Endothelial cell of umbilical vein (primary cell): ENCODE measurements around the gene CDH9. TPM values are rescaled to one million over a fixed set of nuclear protein-coding genes. Genes with fewer than 3 reads are reported as not detected.

ENCODE experiments used
- BruUV-seq: library from RNA; stranded (reverse); fragments of 400-500 nt; replicated peaks from 2 replicates; lab custom pipeline; 2021; lab: Mats Ljungman, UMichigan
- CTCF ChIA-PET: fragments of 300-600, 350-600 bp; sonication (Branson Sonifier 250); formaldehyde crosslinking; loops from one replicate; lab custom pipeline; 2021; ENCODE audit warnings: antibody characterized with exemption, inconsistent platforms; lab: Charles Lee
- POLR2A ChIA-PET: fragments of 300-600, 350-600 bp; sonication (Branson Sonifier 250); formaldehyde crosslinking; loops from one replicate; lab custom pipeline; 2021; ENCODE audit warnings: antibody characterized with exemption, inconsistent platforms; lab: Charles Lee
- DNase-seq: peaks from one replicate; pipeline ENCODE4 v3.0.0-alpha.2; 2011; ENCODE audit warnings: low read depth, low spot score
- FAIRE-seq: peaks from 2 replicates; lab custom pipeline; 2011; peaks lifted over from hg19 to GRCh38; lab: Jason Lieb, UNC
- H2AFZ ChIP-seq: 2 replicates; pipeline ENCODE4 v1.6.0; 2012; ENCODE audit warnings: low read depth, low read length, control low read depth, inconsistent platforms
- H3K27ac ChIP-seq: 2 replicates; pipeline ENCODE4 v1.5.1; 2011; ENCODE audit warnings: low read depth, mild to moderate bottlenecking, control low read depth, low read length, moderate library complexity; ENCODE audit not compliant: insufficient read depth
- H3K27me3 ChIP-seq, 2 experiments: 2 replicates each; pipeline versions ENCODE4 v1.6.0 to v1.6.1; 2011; ENCODE audit warnings: low read length in 2 of 2, mixed read lengths in 1 of 2; ENCODE audit not compliant: control insufficient read depth in 2 of 2, insufficient read depth in 2 of 2
- H3K36me3 ChIP-seq, 2 experiments: 2 replicates in 1 of 2; 3 replicates in 1 of 2; pipeline ENCODE4 v1.5.1; 2011; ENCODE audit warnings: low read length in 2 of 2, mild to moderate bottlenecking in 1 of 2, moderate library complexity in 1 of 2; ENCODE audit not compliant: control insufficient read depth in 2 of 2, insufficient read depth in 2 of 2; ENCODE audit errors: extremely low read depth in 1 of 2
- H3K4me1 ChIP-seq: 3 replicates; pipeline ENCODE4 v1.5.1; 2011; ENCODE audit warnings: mild to moderate bottlenecking, low read length; ENCODE audit not compliant: control insufficient read depth, insufficient read depth; ENCODE audit errors: extremely low read depth
- H3K4me2 ChIP-seq: 2 replicates; pipeline ENCODE4 v1.6.1; 2011; ENCODE audit warnings: low read length, control low read depth, mixed read lengths; ENCODE audit not compliant: insufficient read depth
- H3K4me3 ChIP-seq, 3 experiments: fragments of 200-600 bp in 1 of 3; sonication (generic), shearing (Covaris generic) in 1 of 3; replicated peaks in 1 of 3; 2 replicates each; pipeline ENCODE4 v1.5.1; 2011 to 2016; ENCODE audit warnings: control low read depth in 3 of 3, low read length in 3 of 3, mild to moderate bottlenecking in 2 of 3, inconsistent platforms in 1 of 3, low read depth in 1 of 3, moderate library complexity in 1 of 3; ENCODE audit not compliant: insufficient read depth in 1 of 3
- H3K79me2 ChIP-seq: 2 replicates; pipeline ENCODE4 v1.6.0; 2012; ENCODE audit warnings: low read length, inconsistent platforms; ENCODE audit not compliant: control insufficient read depth, insufficient read depth
- H3K9ac ChIP-seq: replicated peaks from 2 replicates; pipeline ENCODE3; 2011; ENCODE audit warnings: low read length, control low read depth; ENCODE audit not compliant: insufficient read depth; ENCODE audit errors: extremely low read depth
- H3K9me1 ChIP-seq: replicated peaks from 3 replicates; pipeline ENCODE4 v1.6.0; 2011; ENCODE audit warnings: mild to moderate bottlenecking, low read length; ENCODE audit not compliant: control insufficient read depth, insufficient read depth; ENCODE audit errors: extremely low read depth
- H3K9me3 ChIP-seq: replicated peaks from 2 replicates; pipeline ENCODE4 v1.5.1; 2012; ENCODE audit warnings: low read length, inconsistent platforms; ENCODE audit not compliant: control insufficient read depth, insufficient read depth
- H4K20me1 ChIP-seq: replicated peaks from 2 replicates; pipeline ENCODE3; 2011; ENCODE audit warnings: mild to moderate bottlenecking, low read length; ENCODE audit not compliant: control insufficient read depth, insufficient read depth; ENCODE audit errors: extremely low read depth
- CTCF ChIP-seq, 2 donors: IDR thresholded peaks; 1 replicate in 1 of 2; 2 replicates in 1 of 2; pipeline ENCODE4 v1.5.1; 2011; ENCODE audit warnings: low read length in 2 of 2, mild to moderate bottlenecking in 2 of 2, moderate library complexity in 2 of 2, control low read depth in 1 of 2, inconsistent platforms in 1 of 2, low read depth in 1 of 2; ENCODE audit not compliant: insufficient read depth in 1 of 2; ENCODE audit errors: extremely low read depth in 1 of 2
- EZH2 ChIP-seq: IDR thresholded peaks from 2 replicates; pipeline ENCODE4 v1.6.1; 2012; ENCODE audit warnings: borderline replicate concordance, low read depth, mild to moderate bottlenecking, moderate library complexity, low read length, inconsistent platforms; ENCODE audit not compliant: severe bottlenecking
- FOS ChIP-seq: IDR thresholded peaks from 2 replicates; pipeline ENCODE4 v1.6.1; 2011; ENCODE audit warnings: mild to moderate bottlenecking, low read length, moderate library complexity, borderline replicate concordance; ENCODE audit not compliant: insufficient read depth
- GATA2 ChIP-seq: IDR thresholded peaks from 2 replicates; pipeline ENCODE4 v1.7.0; 2011; ENCODE audit warnings: low read depth, mild to moderate bottlenecking, moderate library complexity, mixed read lengths, low read length; ENCODE audit not compliant: insufficient read length, insufficient read depth
- JUN ChIP-seq: IDR thresholded peaks from 2 replicates; pipeline ENCODE4 v1.6.1; 2011; ENCODE audit warnings: borderline replicate concordance, low read depth; ENCODE audit not compliant: insufficient read length, insufficient read depth
- MAX ChIP-seq: IDR thresholded peaks from 2 replicates; pipeline ENCODE4 v1.6.1; 2011; ENCODE audit not compliant: insufficient read depth, insufficient read length
- MYC ChIP-seq: IDR thresholded peaks from one replicate; pipeline ENCODE4 v1.6.1; 2011; ENCODE audit warnings: mild to moderate bottlenecking, low read depth, low read length
- POLR2A ChIP-seq: IDR thresholded peaks from 2 replicates; pipeline ENCODE4 v1.6.1; 2012; ENCODE audit warnings: low read depth, mild to moderate bottlenecking, control low read depth, low read length
- POLR2AphosphoS5 ChIP-seq: IDR thresholded peaks from 2 replicates; pipeline ENCODE4 v1.6.1; 2012; ENCODE audit warnings: low read depth, mild to moderate bottlenecking, control low read depth, low read length, moderate library complexity; ENCODE audit not compliant: insufficient read depth
- dilution Hi-C: fragments of 300-500 bp; cut with MboI; formaldehyde crosslinking; loops from one replicate; pipeline ENCODE4 v1.15.0; 2019; ENCODE audit warnings: low sequenced_read_pairs; ENCODE audit not compliant: extremely low pct_ligation_motif_present
- intact Hi-C: fragments of 100-400 bp; cut with micrococcal nuclease; formaldehyde crosslinking; loops from one replicate; pipeline ENCODE4 v1.10.0; 2022
- polyA plus RNA-seq, 4 experiments: library from polyadenylated mRNA; depleted of rRNA in 3 of 4; stranded (reverse) in 3 of 4; unstranded in 1 of 4; fragments of >200 nt; gene quantifications; 2 replicates each; pipeline versions ENCODE4 v1.2.1 to v1.2.3, GENCODE V29; 2011 to 2012; ENCODE audit warnings: missing spikeins in 1 of 4
- total RNA-seq: library from RNA; stranded (reverse); gene quantifications from 2 replicates; pipeline ENCODE4 v1.2.3, GENCODE V29; 2021

Gene CDH9
- total and polyA plus RNA-seq, 2 donors (not counting 3 experiments of a cell fraction or from before 2014, with no cell fraction given), result not detected

- FAIRE-seq (no peak), DNase-seq (no peak)
- peaks cover 8% of the 10 kb centered on the region for H3K9me3 ChIP-seq
- no peak overlapping the region for H3K27ac ChIP-seq
- no peaks in the 10 kb centered on the region for H3K4me1 ChIP-seq
- H3K4me2 ChIP-seq, result no peak overlapping the region
- no peak for TF ChIP-seq CTCF (IDR thresholded peaks at IDR 0.05; ENCODE audit: extremely low read depth in 1 of 2, insufficient read depth in 1 of 2, low read depth in 1 of 2, low read length in 2 of 2)
- TF ChIP-seq POLR2A, result no peak
- TF ChIP-seq MYC, result no peak
- no peak for TF ChIP-seq JUN
- no peak for TF ChIP-seq EZH2
- TF ChIP-seq GATA2, result no peak
- no peak for TF ChIP-seq POLR2AphosphoS5
- no peak for TF ChIP-seq FOS
- TF ChIP-seq MAX, result no peak
- no peak overlapping the region for H2AFZ ChIP-seq
- ChIA-PET POLR2A (no interaction called here), CTCF (no interaction called here)
- no TSS peak for BruUV-seq
- H3K79me2 ChIP-seq, result no peaks in the 10 kb centered on the region
- no peaks in the 10 kb centered on the region for H3K9me1 ChIP-seq
- no peaks in the 10 kb centered on the region for H3K27me3 ChIP-seq
- H3K36me3 ChIP-seq, result no peaks in the 10 kb centered on the region
- H3K4me3 ChIP-seq, result no peak overlapping the region
- intact Hi-C loops, result no loop called here
- no peak overlapping the region for H3K9ac ChIP-seq
- no peaks in the 10 kb centered on the region for H4K20me1 ChIP-seq
- dilution Hi-C loops, result no loop called here
Measured at GRCh38 chr5:26868504-26868903, 169.9 kb downstream of the CDH9 start.
